ENCODE measurements around the gene TAF1B. TPM values are rescaled to one million over a fixed set of nuclear protein-coding genes. Genes with fewer than 3 reads are reported as not detected.

TAF1B gene
- total RNA-seq, 1 experiment from 2014 or later, result 29.9 TPM

DNA sequence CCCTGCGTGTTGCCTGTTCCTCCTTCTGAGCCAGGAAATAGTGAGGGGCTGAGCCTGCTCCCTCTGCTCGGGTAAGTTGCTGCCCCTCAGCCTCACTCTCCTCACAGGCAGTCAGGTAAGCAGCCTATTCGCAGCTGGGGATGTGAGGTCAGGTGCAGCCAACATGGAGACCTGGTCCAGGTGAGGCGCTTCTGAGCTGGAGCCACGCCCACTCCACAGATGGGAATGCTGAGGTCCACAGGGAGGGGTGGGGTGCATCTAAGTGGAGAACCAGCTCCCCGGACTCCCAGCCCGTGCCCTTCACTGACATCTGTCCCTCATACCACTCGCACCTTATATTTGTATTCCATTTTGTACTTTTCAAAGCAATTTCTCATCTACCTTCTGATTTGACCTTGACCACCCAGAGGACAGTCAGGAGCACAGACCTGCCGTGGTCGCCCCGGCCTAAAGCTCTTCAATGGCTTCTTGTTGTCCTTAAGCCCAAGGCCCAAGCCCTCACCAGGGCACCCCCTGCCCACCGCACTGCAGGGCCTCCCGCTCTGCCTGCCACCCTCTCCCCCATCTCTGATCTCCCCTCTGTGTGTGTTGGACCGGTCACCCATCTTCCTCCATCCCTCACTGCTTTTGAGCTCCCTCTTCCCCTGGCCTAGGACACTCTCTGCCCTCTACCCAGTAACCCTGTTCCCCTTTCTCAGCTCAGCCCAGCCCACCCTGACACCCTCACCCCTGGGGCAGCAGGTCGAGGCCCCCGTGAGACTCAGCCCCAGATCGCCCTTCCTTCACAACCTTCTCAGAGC lies 49.2 kb upstream of the TAF1B start:
- WGBS (ENCODE audit: extremely low coverage, insufficient read length, low lambda C conversion rate), result no CpG with 5 or more reads among the region's 17 CpGs
- Histone ChIP-seq H2BK5ac (ENCODE audit: insufficient read length, low read length) (no peak overlapping the region), H3K79me2 (ENCODE audit: insufficient read depth, low read length) (no peaks in the 10 kb centered on the region), H2BK15ac (ENCODE audit: low read depth, low read length) (0 out of 2 replicates have a peak overlapping the region, but pooled peaks have one; percentile 9), H2BK120ac (ENCODE audit: low read depth, low read length, poor library complexity, severe bottlenecking) (no peak overlapping the region), H3K23ac (ENCODE audit: insufficient read length, low read depth, low read length) (no peak overlapping the region), H3K9me3 (ENCODE audit: control insufficient read depth, low read depth, low read length) (no peaks in the 10 kb centered on the region), H3K27me3 (ENCODE audit: insufficient read depth, low read length) (no peaks in the 10 kb centered on the region), H4K20me1 (ENCODE audit: control insufficient read depth, insufficient read depth, insufficient read length) (no peaks in the 10 kb centered on the region), H3K23me2 (ENCODE audit: insufficient read length, low read depth, low read length, poor library complexity, severe bottlenecking) (no peaks in the 10 kb centered on the region), H4K91ac (ENCODE audit: insufficient read length, low read depth, low read length) (no peak overlapping the region), H3K18ac (ENCODE audit: insufficient read length, low read depth, low read length) (no peak overlapping the region), H3K56ac (ENCODE audit: insufficient read length, low read depth, low read length) (no peak overlapping the region), H3K4me2 (ENCODE audit: insufficient read depth, insufficient read length, low read length) (no peak overlapping the region), H3K9ac (ENCODE audit: extremely low read depth, insufficient read length, low read length) (no peak overlapping the region), H4K5ac (ENCODE audit: insufficient read length, low read depth, low read length) (no peak overlapping the region), H3K27ac (ENCODE audit: insufficient read length, low read depth, low read length) (no peak overlapping the region), H2AK5ac (ENCODE audit: insufficient read length, low read length) (no peak overlapping the region), H3T11ph (ENCODE audit: low read length) (no peak overlapping the region), H4K8ac (replicated peaks; ENCODE audit: insufficient read length, low read depth, low read length) (no peak overlapping the region), H3K4me1 (ENCODE audit: insufficient read depth, low read length) (no peaks in the 10 kb centered on the region), H2BK20ac (ENCODE audit: low read depth, low read length, poor library complexity, severe bottlenecking) (no peak overlapping the region), H2AFZ (ENCODE audit: low read length) (no peak overlapping the region), H3K4ac (ENCODE audit: low read depth, low read length) (no peak overlapping the region), H2BK12ac (ENCODE audit: insufficient read length, low read depth, low read length) (no peak overlapping the region), H3K79me1 (ENCODE audit: insufficient read depth, low read depth, low read length, poor library complexity, severe bottlenecking) (no peaks in the 10 kb centered on the region), H3K14ac (ENCODE audit: insufficient read depth, low read length) (no peak overlapping the region; the same call in 1 of the 2 replicates)
- Mint-ChIP-seq H3K9me3 (peaks cover 0 to under 1% of the 10 kb centered on the region in 2 experiments; a peak in 1 of 5 replicates), H3K27ac (no peak overlapping the region), H3K36me3 (ENCODE audit: insufficient read depth in 1 of 3, low read depth in 3 of 3) (no peaks in the 10 kb centered on the region), H3K4me1 (peaks cover 10 to 23% of the 10 kb centered on the region in 2 experiments), H3K4me3 (peak overlapping the region in 1 of 2 experiments; percentile 26; a peak in 1 of 5 replicates), H3K27me3 (ENCODE audit: low read depth) (no peaks in the 10 kb centered on the region; the same call in 1 of the 2 replicates)
- no peak for DNase-seq
- TF ChIP-seq CTCF (conservative IDR thresholded peaks at IDR 0.05), result no peak
